Middle frontal gyrus (tissue), 1 donor: ENCODE measurements around the gene RNF149.
"Not testable (repeated sequence)": the region's sequence is repeated elsewhere in the genome, so short reads cannot be mapped to it uniquely, and the experiment has no call there.

Source experiments
- DNase-seq: peaks from one replicate; pipeline ENCODE4 v3.0.0-alpha.2; 2015; ENCODE audit warnings: low spot score; ENCODE audit errors: extremely low spot score

The RNF149 gene

GRCh38 chr2:101256316-101256715, 52.2 kb downstream of the RNF149 start:
- DNase-seq: no peak

DNA sequence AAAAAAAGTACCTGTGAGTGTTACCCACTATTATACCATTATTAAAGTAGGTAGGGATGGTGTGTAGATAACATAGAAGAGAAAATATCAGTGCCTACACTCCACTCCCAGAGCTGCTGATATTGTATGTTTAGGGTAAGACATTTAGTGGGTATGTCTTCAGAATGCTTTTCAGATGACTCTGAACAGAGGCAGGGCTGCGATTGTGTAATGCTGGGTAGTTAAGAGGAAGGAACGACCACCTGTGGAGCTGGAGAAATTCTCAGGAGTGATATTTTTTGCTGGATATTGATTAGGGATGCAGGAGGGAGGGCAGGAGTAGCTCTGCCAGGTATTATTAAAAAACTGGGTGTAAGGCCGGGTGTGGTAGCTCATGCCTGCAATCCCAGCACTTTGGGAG, 53.0 kb downstream of the RNF149 start:
- DNase-seq: no peak

DNA sequence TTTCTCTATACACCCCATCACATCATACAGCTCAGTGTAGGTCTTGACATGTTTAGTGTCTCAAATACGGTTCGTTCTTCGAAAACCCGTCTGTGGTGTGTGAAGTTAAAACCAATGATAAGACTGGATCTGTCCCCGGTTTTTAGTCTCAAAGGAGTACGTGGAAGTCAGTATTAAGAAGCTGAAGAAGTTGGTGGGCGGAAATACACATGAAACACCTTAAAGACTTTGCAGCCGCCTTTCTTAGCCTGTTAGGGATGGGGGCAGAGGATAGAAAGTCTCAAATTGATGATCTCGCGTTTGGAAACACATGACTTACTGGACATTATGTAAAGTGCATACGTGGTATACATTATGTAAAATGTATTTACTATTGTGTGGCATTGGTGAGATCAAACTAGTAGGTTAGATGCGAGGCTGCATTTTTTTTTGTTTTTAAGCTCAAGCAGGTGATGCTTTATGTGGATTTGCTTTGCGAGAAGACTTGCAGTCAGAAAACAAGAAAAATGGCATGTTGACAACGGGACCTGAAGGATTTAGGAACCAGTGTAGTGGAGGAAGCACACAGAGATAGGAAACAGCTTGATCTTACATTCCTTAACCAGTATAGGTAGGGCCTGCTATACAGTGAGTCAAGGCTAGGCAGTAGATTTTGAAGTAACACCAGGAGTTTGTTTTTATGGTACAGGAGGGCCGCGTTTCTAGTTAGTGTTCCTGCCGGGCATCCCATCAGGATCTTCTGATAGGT, 54.6 kb downstream of the RNF149 start:
- DNase-seq: no peak

- no peak for DNase-seq
These were observed 55.3 kb downstream of the RNF149 start for GRCh38 chr2:101253013-101253702.

DNA sequence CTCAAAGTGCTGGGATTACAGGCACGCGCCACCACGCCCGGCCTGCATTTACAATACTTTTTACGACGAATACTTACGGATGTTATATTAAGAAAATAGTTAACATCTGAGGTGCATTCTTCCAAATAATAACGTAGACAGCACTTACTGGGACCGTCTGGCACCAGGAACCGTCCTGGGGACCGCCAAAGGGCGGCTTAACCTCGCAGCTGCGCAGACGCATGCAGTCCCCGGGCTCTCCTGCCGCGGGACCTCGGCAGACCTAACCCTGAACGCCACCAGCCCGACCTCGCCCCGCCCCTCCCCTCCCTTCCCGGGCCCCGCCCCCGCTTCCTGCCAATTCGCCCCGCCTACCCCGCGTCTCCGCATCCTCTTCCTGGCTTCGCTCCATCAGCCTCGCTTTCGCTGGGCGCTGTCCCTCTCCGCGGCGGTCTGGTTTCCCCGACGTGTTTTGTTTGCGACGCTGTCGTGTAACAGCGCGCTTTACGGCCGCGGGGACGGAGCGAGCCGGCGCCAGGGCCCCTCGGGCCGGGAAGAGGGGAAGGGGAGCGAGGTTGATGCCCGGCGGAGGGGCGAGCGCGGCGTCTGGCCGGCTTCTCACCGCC, 56.0 kb downstream of the RNF149 start, which contains the start of gene CNOT11:
Gene CNOT11, plus strand, starts transcription at position 479 of the 605 bp plus-strand sequence. Its CDS starts 79 bp downstream, at position 558.
- peak; percentile 97 for DNase-seq

DNA sequence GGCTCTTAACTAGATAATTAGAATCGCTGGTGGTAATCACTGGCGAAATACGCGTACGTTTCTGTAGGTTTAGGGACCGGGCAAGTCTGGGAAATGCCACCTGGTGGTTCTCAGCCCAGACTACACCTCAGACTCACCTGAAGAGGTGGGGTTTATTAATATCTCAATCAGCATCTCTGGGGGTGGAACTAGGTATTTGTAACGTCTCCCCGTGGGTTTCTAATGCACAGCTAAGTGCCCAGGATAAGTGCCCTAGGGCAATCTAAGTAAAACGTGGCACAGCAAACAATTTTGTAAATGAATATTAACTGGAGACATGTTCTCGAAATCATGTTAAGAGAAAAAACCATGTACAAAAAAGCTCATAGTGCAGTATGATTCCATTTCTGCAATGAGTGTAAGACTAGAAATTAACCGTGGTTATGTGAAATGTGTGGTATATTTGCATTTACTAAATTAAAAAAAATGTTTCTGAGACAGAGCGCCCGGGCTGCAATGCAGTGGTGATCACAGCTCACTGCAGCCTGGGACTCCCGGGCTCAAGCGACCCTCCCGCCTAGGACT, 56.6 kb downstream of the RNF149 start:
- DNase-seq: no peak

DNA sequence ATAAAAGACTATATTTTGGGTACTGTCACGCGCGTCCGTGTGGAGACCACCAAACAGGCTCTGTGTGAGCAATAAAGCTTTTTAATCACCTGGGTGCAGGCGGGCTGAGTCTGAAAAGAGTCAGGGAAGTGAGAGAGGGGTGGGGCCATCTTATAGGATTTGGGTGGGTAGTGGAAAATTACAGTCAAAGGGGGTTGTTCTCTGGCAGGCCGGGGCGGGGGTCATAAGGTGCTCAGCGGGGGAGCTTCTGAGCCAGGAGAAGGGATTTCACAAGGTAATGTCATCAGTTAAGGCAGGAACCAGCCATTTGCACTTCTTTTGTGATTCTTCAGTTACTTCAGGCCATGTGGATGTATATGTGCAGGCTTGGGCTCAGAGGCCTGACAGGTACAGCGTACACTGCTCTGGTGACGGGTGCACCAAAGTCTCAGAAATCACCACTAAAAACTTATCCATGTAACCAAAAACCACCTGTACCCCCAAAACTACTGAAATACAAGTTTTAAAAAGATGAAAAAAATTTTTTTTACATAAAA, 57.2 kb downstream of the RNF149 start:
- DNase-seq: not testable (repeated sequence)

DNA sequence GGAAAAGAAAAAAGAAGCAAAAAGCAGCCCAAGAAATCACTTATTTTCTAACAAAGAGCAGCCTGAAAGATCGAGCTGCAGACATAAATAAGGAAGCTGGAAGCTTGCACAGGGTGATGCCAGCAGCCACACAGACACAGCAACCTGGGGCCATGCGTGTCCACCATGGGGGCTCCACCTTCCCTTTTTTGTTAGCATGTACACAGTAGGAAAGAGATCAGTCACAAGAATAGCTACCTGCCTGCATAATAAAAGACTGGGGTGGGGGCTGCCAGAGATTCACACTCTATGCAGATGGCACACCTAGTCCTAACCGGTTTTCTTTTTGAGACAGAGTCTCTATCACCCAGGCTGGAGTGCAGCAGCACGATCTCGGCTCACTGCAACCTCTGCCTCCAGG, 58.7 kb downstream of the RNF149 start:
- no peak for DNase-seq

GRCh38 chr2:101248756-101249155, 59.7 kb downstream of the RNF149 start:
- not testable (repeated sequence) for DNase-seq

GRCh38 chr2:101245468-101245867, 63.0 kb downstream of the RNF149 start:
- not testable (repeated sequence) for DNase-seq

- DNase-seq: not testable (repeated sequence)
These were observed 63.6 kb downstream of the RNF149 start for GRCh38 chr2:101244899-101245298.

DNA sequence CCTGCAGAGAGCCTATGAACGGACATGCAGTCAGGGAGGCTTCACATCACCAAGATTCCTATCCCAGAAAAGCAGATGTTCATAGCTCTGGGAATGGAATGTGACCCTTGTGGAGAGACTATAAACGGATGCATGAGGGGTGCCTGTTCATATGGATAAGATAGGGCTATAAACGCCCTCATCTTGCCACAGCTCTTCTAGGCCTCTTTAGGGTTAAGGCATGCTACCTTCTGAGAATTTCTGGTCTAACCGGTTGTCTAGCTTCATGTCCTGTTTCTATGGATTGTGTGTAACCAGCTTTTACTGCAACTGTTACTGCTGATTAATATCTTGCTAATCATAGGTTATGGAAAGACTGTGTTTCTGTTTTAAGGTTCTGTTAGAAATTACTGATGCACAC, 64.1 kb downstream of the RNF149 start:
- not testable (repeated sequence) for DNase-seq

- no peak for DNase-seq
These were observed 67.3 kb downstream of the RNF149 start for GRCh38 chr2:101241158-101241557.

DNA sequence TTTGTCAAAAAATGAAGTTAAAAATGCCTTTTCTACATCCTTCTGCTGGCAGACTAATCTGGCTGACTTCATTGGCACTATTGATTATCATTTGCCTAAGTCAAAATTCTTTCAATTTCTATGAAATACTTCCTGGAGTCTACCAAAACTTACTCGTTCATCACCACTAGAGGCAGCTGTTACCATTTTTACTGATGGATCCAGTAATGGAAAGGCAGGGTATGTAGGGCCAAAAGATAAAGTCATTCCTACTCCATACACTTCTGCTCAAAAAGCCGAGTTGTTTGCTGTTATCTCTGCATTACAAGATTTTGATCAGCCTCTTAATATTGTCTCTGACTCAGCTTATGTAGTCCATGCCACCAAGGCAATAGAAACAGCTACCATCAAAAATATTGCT, 67.8 kb downstream of the RNF149 start:
- not testable (repeated sequence) for DNase-seq

DNA sequence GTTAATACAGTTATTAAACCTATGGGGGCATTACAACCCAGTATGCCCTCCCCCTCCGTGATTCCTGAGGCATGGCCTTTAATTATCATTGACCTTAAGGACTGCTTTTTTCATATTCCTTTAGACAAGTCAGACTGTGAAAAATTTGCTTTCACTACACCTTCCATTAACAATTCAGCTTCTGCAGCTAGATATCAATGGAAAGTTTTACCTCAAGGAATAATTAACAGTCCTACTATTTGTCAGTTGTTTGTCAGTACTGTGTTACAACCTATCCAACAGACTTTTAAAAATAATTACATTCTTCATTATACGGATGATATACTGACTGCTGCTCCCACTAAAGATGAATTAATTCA, 68.8 kb downstream of the RNF149 start:
- not testable (repeated sequence) for DNase-seq

DNA sequence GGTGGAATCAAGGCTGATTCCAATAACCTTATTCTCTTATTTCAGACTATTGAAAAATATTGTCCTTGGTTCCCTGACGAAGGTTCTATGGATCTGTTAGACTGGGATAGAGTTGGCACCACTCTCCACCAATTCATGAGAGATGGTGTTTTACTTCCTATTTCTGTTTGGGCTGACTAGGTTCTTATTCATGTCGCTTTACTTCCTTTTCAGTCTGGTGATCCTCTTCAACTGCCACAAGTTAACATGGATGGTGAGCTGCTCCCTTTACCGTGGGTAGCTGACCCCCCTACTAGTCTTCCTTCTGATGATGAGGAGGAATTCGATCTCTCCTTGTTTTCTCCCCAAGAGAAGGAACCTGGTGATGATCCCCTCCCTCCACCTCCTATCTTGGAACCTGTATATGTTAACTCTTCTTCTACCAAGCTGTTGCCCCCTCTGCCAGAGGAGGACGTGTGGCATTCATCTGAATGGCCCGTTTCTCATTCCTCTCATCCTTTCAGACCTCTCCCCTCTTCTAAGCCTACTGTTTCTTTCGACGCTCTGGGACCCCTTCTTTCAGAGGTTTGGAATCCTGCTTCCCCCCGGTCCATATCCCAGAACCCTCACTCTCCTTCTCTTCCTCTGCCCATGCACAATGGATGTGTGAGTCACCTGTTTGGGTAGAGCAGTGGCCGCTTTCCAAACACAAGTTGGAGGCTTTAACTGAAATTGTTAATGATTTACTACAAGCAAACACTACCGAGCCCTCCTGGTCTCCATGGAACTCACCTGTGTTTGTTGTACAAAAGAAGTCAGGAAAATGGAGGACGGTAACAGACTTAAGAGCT, 69.4 kb downstream of the RNF149 start:
- DNase-seq: no peak

DNA sequence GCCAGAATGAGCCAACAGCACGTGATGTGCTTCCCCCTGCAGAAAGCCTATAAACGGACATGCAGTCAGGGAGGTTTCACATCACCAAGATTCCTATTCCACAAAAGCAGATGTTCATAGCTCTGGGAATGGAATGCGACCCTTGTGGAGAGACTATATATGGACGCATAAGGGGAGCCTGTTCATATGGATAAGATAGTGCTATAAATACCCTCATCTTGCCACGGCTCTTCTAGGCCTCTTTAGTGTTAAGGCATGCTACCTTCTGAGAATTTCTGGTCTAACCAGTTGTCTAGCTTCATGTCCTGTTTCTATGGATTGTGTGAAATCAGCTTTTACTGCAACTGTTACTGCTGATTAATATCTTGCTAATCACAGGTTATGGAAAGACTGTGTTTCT, 70.6 kb downstream of the RNF149 start:
- not testable (repeated sequence) for DNase-seq

GRCh38 chr2:101235956-101236355, 72.5 kb downstream of the RNF149 start:
- DNase-seq: not testable (repeated sequence)

DNA sequence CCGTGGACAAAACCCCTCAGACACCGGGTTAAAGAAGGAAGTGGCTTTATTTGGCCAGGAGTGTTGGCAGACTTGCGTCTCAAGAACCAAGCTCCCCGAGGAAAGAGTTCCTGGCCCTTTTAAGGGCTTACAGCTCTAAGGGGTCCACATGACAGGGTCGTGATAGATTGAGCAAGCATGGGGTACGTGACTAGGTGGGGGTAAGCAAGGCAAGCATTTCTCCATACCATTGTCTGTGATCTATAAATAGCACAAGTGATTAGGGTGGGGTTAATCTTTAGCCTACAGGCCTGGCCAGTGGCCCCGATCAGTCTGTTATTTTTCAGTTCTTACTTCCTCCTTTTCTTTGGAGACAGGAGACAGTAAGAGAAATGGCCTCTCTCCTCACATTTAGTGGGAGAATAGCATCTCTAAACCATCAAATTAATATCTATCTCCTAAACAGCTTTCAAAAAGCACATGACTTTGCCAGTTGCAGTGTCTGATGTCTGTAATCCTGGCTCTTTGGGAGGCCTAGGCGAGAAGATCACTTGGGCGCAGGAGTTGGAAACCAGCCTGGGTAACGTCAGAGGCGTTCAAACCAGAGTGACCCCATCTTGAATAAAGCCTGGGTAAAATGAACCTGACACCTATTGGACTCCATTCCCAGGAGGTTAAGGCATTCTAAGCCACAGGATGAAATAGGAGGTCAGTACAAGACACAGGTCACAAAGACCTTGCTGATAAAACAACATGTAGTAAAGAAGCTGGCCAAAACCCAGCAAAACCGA, 74.1 kb downstream of the RNF149 start:
- DNase-seq: no peak

- DNase-seq: no peak
These were observed 75.7 kb downstream of the RNF149 start for GRCh38 chr2:101232770-101233169.
